GM19043 (cell line): ENCODE data around the gene PPIC.
A peak's percentile ranks its signal among the peaks of the same experiment; 100 is the strongest.
"Not testable (repeated sequence)": the region's sequence is repeated elsewhere in the genome, so short reads cannot be mapped to it uniquely, and the experiment has no call there.

ENCODE experiments used
- ATAC-seq: cut with Tn5 transposase; IDR thresholded peaks from one replicate; pipeline ENCODE4 v1.9.1; 2021; ENCODE audit warnings: low read depth; ENCODE audit not compliant: unreplicated experiment

The PPIC gene

DNA sequence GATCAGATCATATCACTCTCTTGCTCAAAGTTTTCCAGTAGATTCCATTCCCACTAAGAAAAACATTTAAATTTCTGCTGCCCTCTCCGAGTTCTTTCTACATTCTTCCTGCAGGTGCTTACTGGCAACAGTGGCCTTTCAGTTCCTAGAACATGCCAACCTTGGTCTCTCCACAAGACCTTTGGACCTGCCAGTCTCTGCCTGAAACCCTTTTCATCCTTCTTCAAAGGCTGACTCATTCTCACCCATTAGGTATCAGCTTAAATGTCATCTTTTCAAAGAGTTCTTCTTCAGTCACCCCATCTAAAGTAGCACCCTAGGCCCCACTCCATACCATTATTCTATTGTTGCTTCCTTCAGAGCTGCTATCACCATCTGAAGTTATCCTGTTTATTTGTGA, 21.8 kb downstream of the PPIC start:
- ATAC-seq: no peak

DNA sequence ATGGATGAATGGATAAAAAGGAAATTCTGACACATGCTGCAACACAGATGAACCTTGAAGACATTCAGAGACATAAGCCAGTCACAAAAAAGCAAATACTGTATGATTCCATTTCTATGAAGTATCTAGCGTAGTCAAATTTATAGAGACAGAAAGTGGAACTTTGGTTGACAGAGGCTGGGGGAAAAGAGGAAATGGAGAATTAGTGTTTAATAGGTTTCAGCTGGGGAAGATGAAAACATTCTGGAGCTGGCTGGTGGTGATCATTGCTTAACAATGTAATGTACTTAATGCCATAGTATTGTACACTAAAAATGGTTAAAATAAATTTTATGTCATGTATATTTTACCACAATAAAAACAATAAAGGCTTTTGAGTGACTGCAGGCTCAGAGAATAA, 24.2 kb downstream of the PPIC start:
- ATAC-seq: no peak

DNA sequence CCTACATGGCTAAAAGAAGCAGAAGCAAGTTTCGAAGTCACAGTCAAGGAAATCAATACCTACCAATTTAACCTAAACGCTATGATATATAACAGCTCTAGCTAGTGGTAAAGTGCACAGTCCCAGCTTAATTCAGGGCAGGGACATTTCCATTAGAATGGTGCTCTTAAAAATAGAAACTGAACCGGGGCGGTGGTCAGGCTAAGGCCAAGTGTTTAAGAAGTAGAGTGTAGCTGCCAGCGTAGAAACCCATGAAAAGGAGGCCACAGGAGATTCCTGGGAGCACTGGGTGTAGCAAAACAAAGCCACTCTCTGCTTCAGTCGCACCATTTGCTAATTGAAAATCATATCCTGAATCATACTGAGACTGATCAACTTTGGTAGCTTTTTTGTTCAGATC, 28.8 kb downstream of the PPIC start:
- no peak for ATAC-seq

DNA sequence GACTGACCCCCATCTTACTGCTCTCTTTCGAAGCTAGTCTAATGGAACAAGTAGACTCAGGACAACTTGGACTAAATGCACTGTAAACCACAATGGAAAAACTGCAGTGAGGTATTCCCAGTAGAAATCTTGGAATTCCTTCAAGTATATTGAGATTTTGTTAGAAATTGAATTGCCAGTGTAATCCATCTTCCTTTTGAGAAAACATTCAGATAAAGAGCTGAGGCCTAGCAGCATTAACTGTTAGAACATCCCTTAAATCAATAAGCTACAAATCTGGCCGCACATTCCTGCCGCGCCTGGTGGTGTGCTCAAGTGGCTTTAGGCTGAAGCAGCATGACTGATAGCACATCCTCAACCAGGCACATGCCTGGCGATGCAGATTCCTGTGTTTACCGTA, 29.3 kb downstream of the PPIC start:
- no peak for ATAC-seq

DNA sequence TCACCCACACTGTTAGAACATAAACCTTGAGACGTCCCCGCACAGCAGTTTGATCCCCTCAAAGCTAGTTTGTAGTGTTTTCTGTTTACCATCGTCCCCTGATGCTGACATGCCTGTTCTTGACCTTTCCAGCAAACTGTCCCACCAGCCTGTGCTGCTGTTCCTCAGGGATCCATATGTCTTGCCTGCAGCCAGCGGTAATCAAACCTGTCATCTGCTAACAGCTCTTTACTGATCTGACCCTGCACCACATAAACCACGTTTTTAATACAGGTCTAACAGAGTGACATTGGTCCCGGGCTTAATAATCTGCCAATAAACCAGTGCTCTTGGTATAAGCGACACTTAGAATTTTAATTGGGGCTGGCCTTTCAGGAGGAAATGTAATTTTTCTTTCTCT, 34.7 kb downstream of the PPIC start:
- no peak for ATAC-seq

DNA sequence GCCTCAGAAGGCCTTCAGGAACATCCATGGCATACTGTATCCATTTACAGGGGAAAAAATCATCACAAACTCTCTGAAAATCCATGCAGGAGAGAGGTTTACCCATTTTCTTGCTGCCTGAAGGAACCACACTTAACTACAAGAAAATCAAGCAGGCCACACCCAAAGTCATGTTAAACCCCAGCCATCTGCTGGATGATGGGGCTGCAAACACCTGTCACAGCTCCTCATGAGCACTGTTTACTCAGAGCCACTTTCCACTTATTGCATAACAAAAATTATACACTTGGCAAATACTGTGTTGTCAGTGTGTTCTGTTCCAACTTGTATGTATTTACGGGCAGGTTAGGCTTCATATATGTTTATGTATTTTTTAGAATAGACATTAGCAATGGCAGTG, 35.8 kb downstream of the PPIC start:
- no peak for ATAC-seq

DNA sequence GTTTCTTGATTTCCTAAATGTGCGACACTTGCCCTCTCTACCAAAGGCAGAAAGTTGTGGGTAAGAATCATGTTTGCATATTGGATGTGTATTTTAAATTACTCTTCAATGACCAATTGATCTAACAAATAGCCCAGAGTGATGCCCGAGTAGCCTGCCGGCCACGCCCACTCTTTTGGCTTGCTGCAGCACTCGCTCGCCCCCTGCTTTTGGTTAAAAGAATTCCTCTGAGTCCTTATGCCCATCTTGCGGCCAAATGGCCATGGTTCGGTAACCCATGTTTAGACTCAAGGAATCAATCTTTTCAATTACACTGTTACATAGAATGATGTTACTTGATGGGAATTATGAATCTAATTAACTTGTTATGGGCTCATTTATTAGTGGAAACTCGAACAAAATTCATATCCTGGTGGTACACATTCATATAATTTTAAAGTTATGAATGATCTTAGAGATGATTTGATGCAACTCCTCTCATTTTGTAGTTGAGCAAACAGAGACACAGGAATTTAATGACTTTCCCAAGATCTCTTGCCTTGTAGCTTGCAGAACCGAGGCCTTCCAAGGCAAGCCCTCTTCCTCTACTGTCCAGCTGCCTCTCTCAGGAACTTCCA, 36.5 kb downstream of the PPIC start:
- peak; percentile 99 for ATAC-seq

DNA sequence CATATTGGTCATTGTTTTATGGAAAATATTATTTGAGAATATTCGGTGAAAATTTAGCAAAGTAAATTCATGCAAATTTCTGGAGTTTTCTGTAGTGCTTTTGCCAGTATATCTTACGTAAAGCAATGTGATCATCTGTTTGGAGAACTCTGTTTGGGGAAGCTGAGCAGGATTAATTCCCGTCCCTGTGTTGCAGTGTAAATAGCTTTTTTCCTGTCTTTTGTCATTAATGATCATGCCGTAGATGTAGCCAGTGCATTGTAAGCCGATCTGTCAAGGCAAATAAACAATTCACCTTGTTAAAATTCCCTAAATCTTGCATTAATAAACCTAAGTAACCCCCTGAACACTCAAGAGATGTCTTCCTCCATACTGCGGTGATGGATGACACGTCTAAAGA, 39.2 kb downstream of the PPIC start:
- no peak for ATAC-seq

DNA sequence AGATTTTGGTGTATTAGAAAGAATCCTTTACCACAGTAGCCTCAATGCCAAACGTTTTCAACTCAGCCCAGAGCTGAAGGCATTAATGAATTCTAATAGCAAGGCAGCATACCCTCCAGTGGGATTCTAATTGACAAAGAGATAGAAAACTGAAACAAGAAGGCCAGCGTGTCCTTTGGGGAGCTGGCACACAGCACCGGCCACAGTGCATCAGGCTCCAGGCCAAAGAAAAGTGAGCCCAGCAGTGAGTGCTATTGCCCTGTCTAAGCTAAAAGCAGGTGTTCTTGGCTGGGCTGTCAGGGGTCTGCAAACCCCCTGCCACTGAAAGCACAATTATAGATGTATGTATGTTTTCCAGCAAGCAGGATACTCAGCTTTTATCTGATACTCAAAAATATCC, 40.4 kb downstream of the PPIC start:
- ATAC-seq: no peak

DNA sequence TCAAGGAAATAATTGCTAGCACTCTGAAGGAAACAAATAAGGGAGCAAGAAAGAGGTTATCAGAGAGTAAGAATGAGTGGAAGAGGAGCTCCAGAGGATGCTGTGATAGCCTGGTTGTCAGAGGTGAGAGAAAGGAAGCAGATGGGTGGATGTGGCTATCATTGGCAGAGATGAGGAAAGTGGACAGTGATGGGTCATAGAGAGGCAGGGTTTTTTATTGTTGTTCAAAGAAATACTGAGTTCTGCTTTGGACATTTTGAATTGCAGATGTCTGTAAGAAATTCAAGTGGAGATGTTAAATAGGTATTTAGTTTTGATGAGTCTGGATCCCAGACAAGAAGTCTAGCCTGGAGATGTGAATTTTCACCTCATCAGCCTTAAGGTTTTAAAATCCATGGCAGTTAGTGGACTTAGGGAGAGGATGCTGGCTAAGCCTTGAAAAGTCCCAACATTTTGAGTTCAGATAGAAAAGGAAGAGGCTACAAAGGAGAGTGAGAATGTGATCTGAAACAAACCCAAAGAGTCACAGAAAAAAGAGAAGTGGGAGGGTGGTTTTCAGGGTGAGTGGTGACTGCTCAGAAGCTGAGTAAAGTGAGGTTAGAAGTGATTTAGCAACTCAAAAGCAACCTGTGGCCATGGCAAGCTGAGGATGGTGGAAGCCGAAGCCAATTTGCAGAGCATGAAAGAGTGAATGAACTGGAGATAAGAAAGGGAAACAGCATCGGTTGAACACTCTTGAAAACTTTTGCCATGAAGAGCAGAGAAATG, 50.4 kb downstream of the PPIC start:
- ATAC-seq: peak; percentile 87

DNA sequence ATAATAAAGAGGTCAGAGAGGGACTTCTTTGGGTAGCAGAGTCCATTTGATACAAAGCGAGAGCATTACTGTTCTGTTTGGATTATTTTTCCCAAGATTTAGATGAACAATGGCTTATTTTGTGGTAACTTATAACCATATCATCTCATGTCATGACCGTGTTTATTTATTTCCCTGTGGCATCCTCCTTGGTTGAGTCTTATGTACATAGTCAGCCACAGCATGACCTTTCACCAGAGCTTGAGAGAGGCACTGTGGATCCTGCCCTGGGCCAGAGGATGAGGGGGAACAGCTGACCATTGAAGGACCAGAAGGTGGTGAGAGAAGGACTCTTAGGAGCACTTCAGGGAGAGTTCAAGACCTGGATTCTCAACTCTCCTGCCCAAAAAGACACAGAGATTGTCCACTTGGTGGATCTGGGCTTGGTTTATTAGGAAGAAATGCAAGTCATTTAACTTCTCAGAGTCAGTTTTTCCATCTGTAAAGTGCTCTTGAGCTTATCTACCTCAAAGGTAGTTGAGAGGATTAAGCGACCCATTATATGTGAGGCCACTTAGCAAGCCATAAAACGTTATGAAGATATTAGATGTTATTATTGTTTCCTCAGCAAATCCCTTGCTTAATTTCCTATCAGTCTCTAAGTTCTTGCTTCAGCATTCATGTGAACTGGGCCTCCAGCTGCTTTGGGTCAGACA, 51.4 kb downstream of the PPIC start:
- ATAC-seq: no peak

DNA sequence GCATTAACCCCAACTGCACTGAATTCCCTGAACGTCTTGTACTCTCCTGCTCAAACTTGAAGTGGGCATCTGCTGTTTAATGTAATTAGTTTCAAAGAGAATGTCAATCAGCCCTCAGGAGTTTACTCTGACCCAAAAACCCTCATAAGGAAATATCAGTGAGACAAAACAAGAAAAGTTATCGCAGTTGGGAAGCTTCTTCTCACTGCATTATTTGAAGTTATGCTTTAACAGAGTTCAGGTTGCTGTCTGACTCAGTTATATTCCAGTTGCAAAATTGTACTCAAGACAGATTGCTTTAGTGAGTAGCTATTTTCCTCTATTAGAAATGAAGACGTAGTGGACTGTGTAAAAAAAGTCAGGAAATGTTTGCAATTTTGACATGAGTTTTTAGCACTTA, 52.1 kb downstream of the PPIC start:
- peak; percentile 29 for ATAC-seq

DNA sequence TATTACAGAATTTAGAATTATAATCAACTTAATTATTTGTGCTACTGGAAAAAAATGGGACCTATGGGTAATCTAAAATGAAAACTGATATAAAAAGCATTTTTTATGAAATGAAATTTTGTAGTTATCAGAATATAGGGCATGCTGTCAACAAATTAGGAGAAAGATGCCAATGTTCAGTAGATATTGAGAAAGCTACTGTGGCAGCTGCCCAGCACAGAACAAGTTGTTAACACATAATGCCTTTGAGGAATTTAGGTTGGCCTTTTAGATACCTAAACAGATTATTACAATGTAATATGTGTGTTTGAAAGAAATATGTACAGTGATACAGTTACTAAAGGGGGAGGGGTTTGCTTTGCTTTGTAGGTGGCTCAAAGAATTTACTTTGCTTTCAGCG, 54.1 kb downstream of the PPIC start:
- no peak for ATAC-seq

DNA sequence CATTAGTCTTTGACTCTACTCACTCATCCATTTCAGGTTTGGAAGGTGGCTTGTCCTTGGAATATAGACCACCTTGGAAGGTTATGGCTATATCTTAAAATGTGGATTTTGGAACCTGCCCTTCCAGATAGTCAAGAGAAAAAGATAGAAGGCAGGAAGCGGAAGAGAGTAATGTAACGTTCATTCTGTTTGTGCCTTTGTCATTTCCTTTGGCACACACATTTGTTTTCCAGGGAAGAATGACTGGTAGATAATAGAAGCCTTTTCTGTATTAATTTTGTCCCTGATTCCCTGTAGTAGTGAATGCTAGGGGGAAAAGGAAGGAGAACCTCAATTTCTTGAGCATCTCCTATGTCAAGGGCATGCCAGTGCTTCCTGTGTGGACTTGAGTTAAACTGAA, 54.7 kb downstream of the PPIC start:
- no peak for ATAC-seq

DNA sequence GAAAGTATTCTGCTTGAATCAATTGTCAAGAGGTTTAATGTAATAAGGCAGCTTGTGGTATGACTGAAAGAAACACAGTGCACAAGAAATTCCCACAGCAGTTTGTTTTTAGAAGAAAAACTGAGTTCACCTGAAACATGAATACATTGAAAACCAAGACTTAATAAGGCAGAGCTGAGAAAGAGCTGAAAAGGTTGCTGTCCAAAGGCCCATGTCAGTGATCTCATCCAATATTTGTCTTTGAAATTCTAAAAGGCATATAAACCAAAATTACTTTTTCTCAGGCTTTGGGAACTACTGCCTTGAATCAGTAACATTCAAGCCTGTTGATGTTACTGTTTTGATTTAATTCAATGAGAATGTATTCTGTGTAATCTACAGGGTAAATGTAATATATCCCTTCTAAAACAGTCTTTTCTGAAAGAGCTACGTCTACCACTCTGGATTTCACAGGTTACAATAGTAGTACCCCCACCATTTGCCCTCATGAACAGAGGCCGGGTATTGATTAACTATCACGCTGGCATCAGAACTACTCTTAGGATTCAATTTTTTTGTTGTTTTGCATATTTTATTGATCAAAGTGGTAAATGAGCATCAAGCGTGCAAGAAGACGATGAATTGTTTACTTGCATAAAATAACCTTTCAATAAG, 57.8 kb downstream of the PPIC start:
- ATAC-seq: no peak

DNA sequence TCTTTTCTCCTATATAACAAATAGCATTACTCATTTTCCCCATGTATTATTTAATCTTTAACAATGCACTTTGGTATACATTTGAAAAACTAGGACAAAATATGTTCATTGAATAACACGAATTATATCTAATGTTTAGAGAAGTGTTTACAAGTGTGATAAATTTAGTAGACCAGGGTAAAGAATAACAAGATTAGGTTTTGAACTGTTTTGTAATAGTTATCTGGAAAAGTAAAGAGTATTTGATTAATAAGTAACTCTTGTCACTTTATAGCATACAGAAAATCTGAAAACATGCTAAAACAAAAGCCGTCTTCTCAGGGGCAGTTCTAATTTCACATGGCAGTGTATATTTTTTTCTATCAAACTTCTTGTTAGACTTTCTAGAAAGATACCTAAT, 58.5 kb downstream of the PPIC start:
- no peak for ATAC-seq

DNA sequence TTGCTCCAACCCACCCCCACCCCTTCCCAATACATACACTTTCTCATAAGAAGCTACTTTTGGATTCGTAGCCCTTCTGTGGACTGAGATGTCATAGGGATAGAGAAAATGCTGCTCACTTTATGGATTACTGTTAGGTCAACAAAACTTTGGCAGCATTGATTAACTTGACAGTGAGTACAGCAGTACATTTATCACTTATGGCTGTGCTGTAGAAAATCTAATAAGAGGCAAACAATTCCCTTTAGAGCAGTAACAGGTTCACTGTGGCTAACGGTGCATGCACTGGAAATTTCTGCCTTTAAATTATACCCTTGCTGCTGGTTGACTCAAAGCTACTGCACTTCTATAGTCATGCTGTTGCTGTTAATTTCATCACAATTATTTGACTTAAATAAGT, 59.2 kb downstream of the PPIC start:
- ATAC-seq: no peak

DNA sequence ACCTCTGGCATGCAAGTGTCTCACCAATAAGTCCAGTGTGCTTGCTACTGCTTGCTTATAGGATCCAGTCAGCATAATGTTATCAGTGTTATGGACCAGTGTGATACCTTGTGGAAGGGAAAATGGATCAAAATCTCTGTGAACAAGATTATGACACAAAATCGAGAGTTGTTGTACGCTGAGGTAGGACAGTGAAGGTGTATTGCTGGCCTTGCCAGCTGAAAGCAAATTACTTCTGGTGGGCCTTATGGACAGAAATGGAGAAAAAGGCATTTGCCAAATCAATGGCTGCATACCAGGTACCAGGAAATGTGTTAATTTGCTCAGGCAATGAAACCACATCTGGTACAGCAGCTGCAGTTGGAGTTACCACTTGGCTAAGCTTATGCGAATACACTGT, 62.3 kb downstream of the PPIC start:
- ATAC-seq: not testable (repeated sequence)

DNA sequence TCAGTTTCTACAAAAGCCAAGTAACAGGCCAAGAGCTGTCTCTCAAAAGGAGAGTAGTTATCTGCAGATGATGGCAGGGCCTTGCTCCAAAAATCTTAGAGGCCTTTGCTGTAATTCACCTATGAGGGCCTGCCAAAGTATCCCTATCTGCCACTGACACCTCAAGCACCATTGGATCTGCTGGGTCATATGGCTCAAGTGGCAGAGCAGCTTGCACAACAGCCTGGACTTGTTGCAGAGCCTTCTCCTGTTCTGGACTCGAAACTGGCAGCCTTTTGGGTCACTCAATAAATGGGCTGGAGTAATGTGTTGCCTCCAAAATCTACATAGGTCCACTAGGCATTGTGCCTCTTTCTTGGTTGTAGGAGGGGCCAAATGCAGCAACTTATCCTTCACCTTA, 62.8 kb downstream of the PPIC start:
- not testable (repeated sequence) for ATAC-seq
